RWPE2 (cell line): ENCODE data around the gene SYCP2L.
"Not testable (repeated sequence)": the region's sequence is repeated elsewhere in the genome, so short reads cannot be mapped to it uniquely, and the experiment has no call there.

ENCODE experiments used
- ATAC-seq: fragments of 200-7000 bp; cut with Tn5 transposase; 3 replicates; pipeline ENCODE4 v1.9.1; 2021; ENCODE audit warnings: low read depth
- DNase-seq: peaks from one replicate; pipeline ENCODE4 v3.0.0-alpha.2; 2020; ENCODE audit warnings: low spot score
- H3K27ac ChIP-seq: fragments of 450-650 bp; 2 replicates; pipeline ENCODE4 v1.5.1; 2017; ENCODE audit warnings: mild to moderate bottlenecking; ENCODE audit not compliant: poor library complexity, severe bottlenecking
- H3K27me3 ChIP-seq: fragments of 250-450 bp; sonication (Bioruptor Pico); 2 replicates; pipeline ENCODE4 v1.5.1; 2021; ENCODE audit warnings: mild to moderate bottlenecking, moderate library complexity; ENCODE audit not compliant: insufficient read depth, poor library complexity, severe bottlenecking
- H3K36me3 ChIP-seq: fragments of 250-450 bp; sonication (Bioruptor Pico); 2 replicates; pipeline ENCODE4 v1.5.1; 2020; ENCODE audit warnings: low read depth, mild to moderate bottlenecking, moderate library complexity
- H3K4me1 ChIP-seq: fragments of 250-450 bp; sonication (Bioruptor Pico); 2 replicates; pipeline ENCODE4 v1.5.1; 2021; ENCODE audit warnings: mild to moderate bottlenecking, moderate library complexity; ENCODE audit not compliant: insufficient read depth, poor library complexity, severe bottlenecking
- H3K4me3 ChIP-seq: fragments of 250-450 bp; sonication (Bioruptor Pico); 2 replicates; pipeline ENCODE4 v1.5.1; 2021; ENCODE audit warnings: mild to moderate bottlenecking, moderate library complexity; ENCODE audit not compliant: severe bottlenecking
- H3K9me3 ChIP-seq: fragments of 250-450 bp; sonication (Bioruptor Pico); 2 replicates; pipeline ENCODE4 v1.5.1; 2021; ENCODE audit warnings: mild to moderate bottlenecking, moderate library complexity; ENCODE audit not compliant: severe bottlenecking
- TF ChIP-seq, protein P1 (sequence below): fragments of 450-650 bp; IDR thresholded peaks from one replicate; pipeline ENCODE4 v1.5.1; 2017; ENCODE audit warnings: mild to moderate bottlenecking, moderate library complexity; ENCODE audit not compliant: poor library complexity, severe bottlenecking

Gene SYCP2L

DNA sequence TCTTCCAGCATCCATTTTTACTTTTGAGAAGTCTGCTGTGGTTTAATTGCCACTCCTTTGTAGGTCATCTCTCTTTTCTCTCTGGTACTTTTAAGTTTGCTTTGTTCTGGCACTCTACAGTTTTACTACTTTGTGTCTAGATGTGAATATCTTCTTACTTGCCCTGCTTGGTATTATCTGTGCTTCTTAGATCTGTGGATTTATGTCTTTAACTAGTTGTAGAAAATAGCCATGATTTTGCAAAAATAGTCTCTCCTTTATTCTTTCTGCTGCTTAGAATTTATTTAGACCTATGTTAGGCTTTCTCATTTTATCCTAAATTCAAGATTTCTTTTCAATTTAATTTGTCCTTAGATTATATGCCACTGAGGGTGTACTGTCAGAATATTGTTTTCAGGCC is 43.3 kb upstream of the SYCP2L start:
- Histone ChIP-seq H3K27ac (no peak overlapping the region), H3K9me3 (no peaks in the 10 kb centered on the region), H3K4me1 (no peaks in the 10 kb centered on the region), H3K4me3 (no peak overlapping the region), H3K36me3 (no peaks in the 10 kb centered on the region), H3K27me3 (no peaks in the 10 kb centered on the region)
- no peak for ATAC-seq
- TF ChIP-seq, protein P1, sequence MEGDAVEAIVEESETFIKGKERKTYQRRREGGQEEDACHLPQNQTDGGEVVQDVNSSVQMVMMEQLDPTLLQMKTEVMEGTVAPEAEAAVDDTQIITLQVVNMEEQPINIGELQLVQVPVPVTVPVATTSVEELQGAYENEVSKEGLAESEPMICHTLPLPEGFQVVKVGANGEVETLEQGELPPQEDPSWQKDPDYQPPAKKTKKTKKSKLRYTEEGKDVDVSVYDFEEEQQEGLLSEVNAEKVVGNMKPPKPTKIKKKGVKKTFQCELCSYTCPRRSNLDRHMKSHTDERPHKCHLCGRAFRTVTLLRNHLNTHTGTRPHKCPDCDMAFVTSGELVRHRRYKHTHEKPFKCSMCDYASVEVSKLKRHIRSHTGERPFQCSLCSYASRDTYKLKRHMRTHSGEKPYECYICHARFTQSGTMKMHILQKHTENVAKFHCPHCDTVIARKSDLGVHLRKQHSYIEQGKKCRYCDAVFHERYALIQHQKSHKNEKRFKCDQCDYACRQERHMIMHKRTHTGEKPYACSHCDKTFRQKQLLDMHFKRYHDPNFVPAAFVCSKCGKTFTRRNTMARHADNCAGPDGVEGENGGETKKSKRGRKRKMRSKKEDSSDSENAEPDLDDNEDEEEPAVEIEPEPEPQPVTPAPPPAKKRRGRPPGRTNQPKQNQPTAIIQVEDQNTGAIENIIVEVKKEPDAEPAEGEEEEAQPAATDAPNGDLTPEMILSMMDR: no peak
- no peak for DNase-seq

GRCh38 chr6:10847684-10848083 is 39.2 kb upstream of the SYCP2L start:
- Histone ChIP-seq H3K27ac (no peak overlapping the region), H3K4me3 (no peak overlapping the region), H3K27me3 (no peaks in the 10 kb centered on the region), H3K36me3 (no peaks in the 10 kb centered on the region), H3K4me1 (no peaks in the 10 kb centered on the region), H3K9me3 (no peaks in the 10 kb centered on the region)
- TF ChIP-seq, protein P1: peak; percentile 38
- no peak for ATAC-seq
- no peak for DNase-seq

GRCh38 chr6:10849901-10850300 is 37.0 kb upstream of the SYCP2L start:
- no peaks in the 10 kb centered on the region for H3K9me3 ChIP-seq
- ATAC-seq: no peak
- no peak overlapping the region for H3K4me3 ChIP-seq
- no peaks in the 10 kb centered on the region for H3K4me1 ChIP-seq
- DNase-seq: no peak
- H3K36me3 ChIP-seq: no peaks in the 10 kb centered on the region
- H3K27ac ChIP-seq: no peak overlapping the region
- H3K27me3 ChIP-seq: no peaks in the 10 kb centered on the region
- TF ChIP-seq, protein P1: no peak

- Histone ChIP-seq H3K9me3 (no peaks in the 10 kb centered on the region), H3K36me3 (no peaks in the 10 kb centered on the region), H3K4me3 (no peak overlapping the region), H3K27ac (no peak overlapping the region), H3K27me3 (no peaks in the 10 kb centered on the region), H3K4me1 (no peaks in the 10 kb centered on the region)
- DNase-seq (no peak), ATAC-seq (no peak)
- TF ChIP-seq, protein P1: no peak
These were observed 36.1 kb upstream of the SYCP2L start for GRCh38 chr6:10850728-10851127.

DNA sequence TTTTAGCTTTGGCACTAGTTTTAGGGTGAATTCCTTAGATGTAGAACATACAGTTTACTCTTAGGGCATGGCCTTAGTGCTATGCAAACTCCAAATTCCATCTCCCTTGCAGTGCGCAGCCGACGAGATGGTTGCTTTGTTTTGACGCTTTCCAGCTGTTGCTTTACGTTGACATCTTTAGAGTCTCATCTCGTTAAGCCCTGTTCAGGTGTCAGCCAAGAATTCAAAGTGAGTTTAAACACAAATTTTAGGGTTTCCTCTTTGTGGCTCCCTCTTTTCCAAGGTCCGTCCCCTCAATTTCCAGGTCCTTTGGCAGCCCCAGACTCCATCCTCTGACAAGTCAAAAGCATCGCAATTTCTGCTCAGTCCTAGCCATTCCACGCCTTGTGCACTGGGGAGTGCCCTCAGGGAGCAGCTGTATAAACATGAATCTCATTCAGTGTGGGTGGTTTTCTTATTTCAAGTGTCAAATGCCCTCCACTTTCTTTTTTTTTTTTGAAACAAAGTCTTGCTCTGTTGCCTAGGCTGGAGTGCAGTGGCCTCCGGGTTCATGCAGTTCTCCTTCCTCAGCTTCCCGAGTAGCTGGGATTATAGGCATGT is 34.4 kb upstream of the SYCP2L start:
- no peak overlapping the region for H3K27ac ChIP-seq

GRCh38 chr6:10853849-10854300 is 33.0 kb upstream of the SYCP2L start:
- not testable (repeated sequence) for H3K4me1 ChIP-seq, H3K36me3 ChIP-seq, H3K27ac ChIP-seq, DNase-seq, ATAC-seq, H3K4me3 ChIP-seq, H3K9me3 ChIP-seq, H3K27me3 ChIP-seq

More for the DNA sequence above, 34.4 kb upstream of the SYCP2L start:
- no peak overlapping the region for H3K4me3 ChIP-seq
- H3K4me1 ChIP-seq: no peaks in the 10 kb centered on the region
- H3K9me3 ChIP-seq: no peaks in the 10 kb centered on the region
- H3K36me3 ChIP-seq: no peaks in the 10 kb centered on the region
- ATAC-seq (no peak), DNase-seq (no peak)
- TF ChIP-seq, protein P1: no peak
- no peaks in the 10 kb centered on the region for H3K27me3 ChIP-seq
